ENCODE results near the gene PDIA5.

Gene PDIA5

GRCh38 chr3:123019591-123019990, 47.2 kb upstream of the PDIA5 start:
- Histone ChIP-seq H3K27me3 (ENCODE audit: control insufficient read depth, low read length) (peaks cover 53% of the 10 kb centered on the region), H3K79me2 (ENCODE audit: control insufficient read depth, low read length) (no peaks in the 10 kb centered on the region), H3K4me1 (ENCODE audit: control insufficient read depth, low read length) (no peaks in the 10 kb centered on the region), H3K4me2 (ENCODE audit: low read length) (no peak overlapping the region), H3K9me3 (ENCODE audit: control insufficient read depth, insufficient read depth, low read length) (no peaks in the 10 kb centered on the region), H3K36me3 (ENCODE audit: control insufficient read depth, low read length) (no peaks in the 10 kb centered on the region), H3K9me2 (replicated peaks; ENCODE audit: control insufficient read depth, low read length) (no peaks in the 10 kb centered on the region), H4K20me1 (ENCODE audit: control insufficient read depth, insufficient read depth, low read depth, low read length) (no peaks in the 10 kb centered on the region), H3K27ac (ENCODE audit: low read depth, low read length) (no peak overlapping the region), H3K4me3 (ENCODE audit: low read length) (no peak overlapping the region), H3F3A (ENCODE audit: control insufficient read depth, insufficient read depth) (no peaks in the 10 kb centered on the region)
- no peak for TF ChIP-seq CTCF (IDR thresholded peaks at IDR 0.05; ENCODE audit: low read depth, low read length, poor library complexity, severe bottlenecking)
- no peak for TF ChIP-seq EZH2phosphoT487 (IDR thresholded peaks at IDR 0.05; ENCODE audit: borderline replicate concordance, low read length)

GRCh38 chr3:123020709-123021108, 46.1 kb upstream of the PDIA5 start:
- Histone ChIP-seq H4K20me1 (ENCODE audit: control insufficient read depth, insufficient read depth, low read depth, low read length) (no peaks in the 10 kb centered on the region), H3K27ac (ENCODE audit: low read depth, low read length) (no peak overlapping the region), H3K9me2 (replicated peaks; ENCODE audit: control insufficient read depth, low read length) (no peaks in the 10 kb centered on the region), H3K4me3 (ENCODE audit: low read length) (no peak overlapping the region), H3F3A (ENCODE audit: control insufficient read depth, insufficient read depth) (no peaks in the 10 kb centered on the region), H3K9me3 (ENCODE audit: control insufficient read depth, insufficient read depth, low read length) (no peaks in the 10 kb centered on the region), H3K79me2 (ENCODE audit: control insufficient read depth, low read length) (no peaks in the 10 kb centered on the region), H3K4me2 (ENCODE audit: low read length) (no peak overlapping the region), H3K36me3 (ENCODE audit: control insufficient read depth, low read length) (no peaks in the 10 kb centered on the region), H3K4me1 (ENCODE audit: control insufficient read depth, low read length) (no peaks in the 10 kb centered on the region), H3K27me3 (ENCODE audit: control insufficient read depth, low read length) (peaks cover 56% of the 10 kb centered on the region)
- no peak for TF ChIP-seq EZH2phosphoT487 (IDR thresholded peaks at IDR 0.05; ENCODE audit: borderline replicate concordance, low read length)
- no peak for TF ChIP-seq CTCF (IDR thresholded peaks at IDR 0.05; ENCODE audit: low read depth, low read length, poor library complexity, severe bottlenecking)

GRCh38 chr3:123021388-123021787, 45.4 kb upstream of the PDIA5 start:
- no peak for TF ChIP-seq CTCF (IDR thresholded peaks at IDR 0.05; ENCODE audit: low read depth, low read length, poor library complexity, severe bottlenecking)
- TF ChIP-seq EZH2phosphoT487 (IDR thresholded peaks at IDR 0.05; ENCODE audit: borderline replicate concordance, low read length) = no peak
- no peak overlapping the region for H3K27ac ChIP-seq (ENCODE audit: low read depth, low read length)
- no peaks in the 10 kb centered on the region for H3F3A ChIP-seq (ENCODE audit: control insufficient read depth, insufficient read depth)
- H4K20me1 ChIP-seq (ENCODE audit: control insufficient read depth, insufficient read depth, low read depth, low read length) = no peaks in the 10 kb centered on the region
- H3K9me3 ChIP-seq (ENCODE audit: control insufficient read depth, insufficient read depth, low read length) = no peaks in the 10 kb centered on the region
- no peaks in the 10 kb centered on the region for H3K79me2 ChIP-seq (ENCODE audit: control insufficient read depth, low read length)
- no peak overlapping the region for H3K4me3 ChIP-seq (ENCODE audit: low read length)
- H3K27me3 ChIP-seq (ENCODE audit: control insufficient read depth, low read length) = peaks cover 61% of the 10 kb centered on the region
- no peaks in the 10 kb centered on the region for H3K9me2 ChIP-seq (replicated peaks; ENCODE audit: control insufficient read depth, low read length)
- no peaks in the 10 kb centered on the region for H3K36me3 ChIP-seq (ENCODE audit: control insufficient read depth, low read length)
- no peak overlapping the region for H3K4me2 ChIP-seq (ENCODE audit: low read length)
- no peaks in the 10 kb centered on the region for H3K4me1 ChIP-seq (ENCODE audit: control insufficient read depth, low read length)
